ENCODE measurements around the gene CNN2. TPM values are rescaled to one million over a fixed set of nuclear protein-coding genes. Genes with fewer than 3 reads are reported as not detected.
A peak's percentile ranks its signal among the peaks of the same experiment; 100 is the strongest.

Gene CNN2
- total RNA-seq = 223 TPM

- peak; percentile 86 for DNase-seq (ENCODE audit: low spot score)
Observed at GRCh38 chr19:1025960-1026782, at the start of gene CNN2. CNN2 (plus strand) TSS chr19:1026608; CDS start chr19:1026662, 54 bp downstream.

- DNase-seq (ENCODE audit: low spot score) = no peak
Observed at GRCh38 chr19:977058-977464, 49.3 kb upstream of the CNN2 start.

- DNase-seq (ENCODE audit: low spot score) = no peak
Observed at GRCh38 chr19:979318-979741, 47.1 kb upstream of the CNN2 start.

- DNase-seq (ENCODE audit: low spot score) = no peak
Observed at GRCh38 chr19:980133-980998, 46.0 kb upstream of the CNN2 start.

- DNase-seq (ENCODE audit: low spot score) = peak; percentile 62
Observed at GRCh38 chr19:982567-983170, 43.7 kb upstream of the CNN2 start.

GRCh38 chr19:984165-984967 is 42.0 kb upstream of the CNN2 start, which contains the start of gene WDR18:
WDR18 (plus strand) TSS chr19:984345; CDS start chr19:984354, 9 bp downstream.
- DNase-seq (ENCODE audit: low spot score) = peak; percentile 93

- no peak for DNase-seq (ENCODE audit: low spot score)
Observed at GRCh38 chr19:986083-986482, 40.3 kb upstream of the CNN2 start.

GRCh38 chr19:988081-988480 is 38.3 kb upstream of the CNN2 start:
- no peak for DNase-seq (ENCODE audit: low spot score)

- DNase-seq (ENCODE audit: low spot score) = no peak
Observed at GRCh38 chr19:988510-988909, 37.9 kb upstream of the CNN2 start.

- no peak for DNase-seq (ENCODE audit: low spot score)
Observed at GRCh38 chr19:989381-990081, 36.9 kb upstream of the CNN2 start.

- no peak for DNase-seq (ENCODE audit: low spot score)
Observed at GRCh38 chr19:990119-990571, 36.3 kb upstream of the CNN2 start.

GRCh38 chr19:990746-991145 is 35.7 kb upstream of the CNN2 start:
- DNase-seq (ENCODE audit: low spot score) = no peak

- no peak for DNase-seq (ENCODE audit: low spot score)
Observed at GRCh38 chr19:991174-991931, 35.1 kb upstream of the CNN2 start.

- no peak for DNase-seq (ENCODE audit: low spot score)
Observed at GRCh38 chr19:991932-992669, 34.3 kb upstream of the CNN2 start.

GRCh38 chr19:992670-993055 is 33.7 kb upstream of the CNN2 start:
- no peak for DNase-seq (ENCODE audit: low spot score)

GRCh38 chr19:993361-993830 is 33.0 kb upstream of the CNN2 start:
- no peak for DNase-seq (ENCODE audit: low spot score)

- DNase-seq (ENCODE audit: low spot score) = no peak
Observed at GRCh38 chr19:993831-994393, 32.5 kb upstream of the CNN2 start.

GRCh38 chr19:994516-994915 is 31.9 kb upstream of the CNN2 start:
- DNase-seq (ENCODE audit: low spot score) = no peak

Data from ureter (tissue), 1 donor.